Suppressor macrophage (primary cell): ENCODE data around the gene PHACTR3.

Experiments used
- DNase-seq, 4 experiments: peaks; one replicate each; pipeline ENCODE4 v3.0.0-alpha.2; 2020 to 2022

Gene PHACTR3

DNA sequence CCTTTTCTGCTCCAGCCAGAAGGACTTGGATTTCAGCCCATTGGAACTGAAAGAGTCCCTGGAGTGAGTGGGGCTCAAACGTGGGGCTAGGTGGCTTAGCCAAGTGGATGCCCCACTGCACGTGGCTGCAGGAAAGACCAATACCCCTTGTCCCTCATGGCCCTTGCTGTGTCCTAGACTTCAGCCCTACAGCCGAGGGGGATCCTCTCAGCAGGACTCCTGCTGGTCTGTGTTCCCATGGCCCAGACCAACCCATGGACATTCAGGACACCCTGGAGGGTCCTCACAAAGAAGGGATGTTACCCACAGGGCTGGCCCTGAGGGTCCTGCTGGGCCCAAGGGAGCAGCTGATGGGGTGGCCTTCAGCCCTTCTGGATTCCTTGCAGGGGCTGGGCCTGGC lies 30.0 kb upstream of the PHACTR3 start:
- DNase-seq = no peak

DNA sequence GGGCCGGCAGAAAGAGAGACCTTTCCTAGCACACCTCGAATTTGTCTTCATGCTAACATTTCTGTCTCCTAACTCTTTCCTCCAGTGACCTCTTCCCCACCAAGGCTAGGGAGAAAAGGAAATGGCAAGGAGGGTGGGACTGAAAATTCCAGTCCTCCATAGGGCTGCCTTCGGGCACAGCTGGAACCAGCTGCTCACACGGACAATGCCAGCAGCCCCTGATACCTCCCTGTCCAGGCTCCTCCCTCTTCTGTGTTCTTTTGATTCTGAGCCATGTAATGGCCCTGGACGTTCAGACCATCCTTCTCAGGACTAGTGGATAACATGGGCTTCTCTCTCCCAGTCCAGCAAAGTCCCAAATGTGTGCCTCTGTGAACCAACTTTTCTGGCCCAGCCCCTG lies 29.1 kb upstream of the PHACTR3 start:
- DNase-seq = no peak

- no peak for DNase-seq
Measured at GRCh38 chr20:59575653-59576052, 28.7 kb upstream of the PHACTR3 start.

- no peak for DNase-seq
Measured at GRCh38 chr20:59576216-59576953, 28.0 kb upstream of the PHACTR3 start.

- no peak for DNase-seq
Measured at GRCh38 chr20:59577037-59577808, 27.1 kb upstream of the PHACTR3 start.

DNA sequence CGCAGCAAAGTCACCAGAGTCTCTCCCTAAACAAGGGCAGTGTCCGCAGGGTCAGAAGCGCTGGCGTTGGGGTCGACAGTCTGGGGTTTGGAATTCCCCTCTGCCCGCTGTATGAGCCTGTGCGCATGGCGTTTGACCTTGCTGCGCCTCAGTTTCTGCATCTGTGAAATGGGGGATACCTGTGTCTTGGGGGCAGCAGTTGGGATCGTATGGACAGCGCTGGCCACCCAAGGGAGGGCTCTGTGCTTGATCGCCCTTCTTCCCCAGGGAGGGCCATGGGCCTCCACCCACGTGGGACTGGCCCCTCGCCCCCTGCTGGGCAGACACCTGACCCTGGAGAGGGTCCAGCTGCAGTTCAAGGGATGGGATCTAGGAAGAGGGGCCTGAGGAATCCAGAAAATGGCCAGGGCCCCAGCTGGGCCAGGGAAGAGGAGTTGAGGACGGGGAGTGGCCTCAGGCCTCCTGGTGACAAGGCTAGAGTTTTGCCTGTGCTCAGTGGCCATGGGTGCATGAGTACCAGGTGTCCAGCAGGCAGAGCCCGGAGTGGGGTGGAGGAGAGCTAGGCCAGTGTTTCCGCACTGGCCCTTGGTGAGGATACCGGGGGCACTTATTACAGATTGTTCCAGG lies 26.4 kb upstream of the PHACTR3 start:
- DNase-seq = no peak

DNA sequence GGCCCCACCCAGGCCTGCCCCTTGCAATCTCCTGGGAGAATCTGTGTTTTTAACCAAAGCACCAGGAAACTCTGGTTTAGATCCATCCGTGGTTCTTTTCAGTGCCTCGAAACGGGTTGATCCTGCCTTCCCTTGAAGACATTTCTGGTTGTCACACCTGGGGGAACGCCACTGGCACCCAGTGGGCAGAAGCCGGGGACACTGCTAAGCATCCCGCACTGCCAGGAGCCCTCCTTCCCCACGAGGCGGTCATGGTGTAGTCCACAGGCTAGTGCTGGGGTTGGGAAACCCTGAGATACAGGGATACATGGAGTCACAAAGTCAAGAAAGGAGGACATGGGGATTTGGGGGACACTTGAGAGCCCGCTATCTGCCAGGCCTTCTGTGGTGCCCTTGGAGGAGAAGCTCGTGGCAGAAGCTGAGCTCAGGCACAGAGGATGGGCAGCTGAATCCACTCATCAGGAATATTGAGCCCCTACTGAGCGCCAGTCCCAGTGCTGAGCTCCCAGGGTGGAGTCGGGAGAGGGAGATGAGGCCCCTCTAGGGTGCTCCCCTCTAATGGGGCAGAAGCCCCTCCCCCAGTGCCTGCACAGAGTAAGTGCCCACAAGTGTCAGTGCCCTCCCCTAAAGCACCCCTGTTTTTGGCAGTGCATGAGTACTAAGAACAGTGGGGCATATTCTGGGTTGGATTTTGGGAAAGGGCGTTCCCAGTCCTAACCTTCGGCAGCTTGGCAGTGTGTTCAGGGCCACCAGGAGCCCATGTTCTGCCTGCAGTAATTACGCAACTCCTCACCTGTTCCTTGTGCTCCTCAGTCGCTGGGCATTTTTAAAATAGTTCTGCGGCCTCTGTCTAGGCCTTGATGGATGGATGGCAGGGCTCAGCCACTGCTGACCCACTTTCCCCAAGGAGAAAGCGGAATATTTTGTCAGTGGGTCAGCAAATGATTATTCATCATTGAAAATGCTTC lies 25.6 kb upstream of the PHACTR3 start:
- DNase-seq = no peak

GRCh38 chr20:59579404-59580145 lies 24.8 kb upstream of the PHACTR3 start:
- DNase-seq = no peak

DNA sequence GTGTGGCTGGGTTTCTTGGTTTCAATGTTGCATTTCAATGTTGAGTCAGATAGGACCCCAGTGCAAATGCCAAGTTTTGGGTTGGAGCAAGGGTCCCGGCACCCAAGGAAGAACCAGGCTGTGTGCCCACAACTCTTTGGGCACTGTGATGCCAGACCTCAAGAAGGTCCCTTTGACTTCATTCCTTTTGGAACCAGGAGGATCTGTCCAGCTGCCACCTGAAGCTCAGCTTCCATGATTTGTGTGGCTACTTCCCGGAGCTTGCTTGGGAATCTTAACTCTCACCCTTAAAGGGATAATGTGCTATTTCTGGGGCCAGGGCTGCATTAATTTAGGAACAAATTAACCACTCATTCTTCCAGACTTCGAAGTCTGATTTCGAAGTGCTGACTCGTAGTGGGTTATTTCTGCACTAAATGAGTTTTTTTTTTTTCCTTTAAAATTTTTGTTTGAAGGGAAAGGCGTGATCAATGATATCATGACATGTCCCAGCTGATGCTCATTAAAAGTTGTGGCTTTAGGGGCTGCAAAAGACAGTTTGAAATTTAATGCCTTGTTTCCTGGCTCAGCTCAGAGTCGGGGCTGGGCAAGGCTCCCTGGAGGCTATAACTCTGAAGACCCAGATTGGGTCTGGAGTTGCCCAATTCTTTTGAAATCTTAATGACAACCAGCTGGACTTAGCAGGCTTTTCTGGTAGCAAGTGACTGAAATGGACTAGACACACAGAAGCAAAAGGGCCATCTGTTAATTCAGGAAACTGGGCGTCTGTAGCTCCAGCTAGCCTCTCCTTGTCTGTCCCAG lies 24.0 kb upstream of the PHACTR3 start:
- DNase-seq = no peak

- no peak for DNase-seq
Measured at GRCh38 chr20:59580991-59581401, 23.3 kb upstream of the PHACTR3 start.

- no peak for DNase-seq
Measured at GRCh38 chr20:59581993-59582679, 22.2 kb upstream of the PHACTR3 start.

DNA sequence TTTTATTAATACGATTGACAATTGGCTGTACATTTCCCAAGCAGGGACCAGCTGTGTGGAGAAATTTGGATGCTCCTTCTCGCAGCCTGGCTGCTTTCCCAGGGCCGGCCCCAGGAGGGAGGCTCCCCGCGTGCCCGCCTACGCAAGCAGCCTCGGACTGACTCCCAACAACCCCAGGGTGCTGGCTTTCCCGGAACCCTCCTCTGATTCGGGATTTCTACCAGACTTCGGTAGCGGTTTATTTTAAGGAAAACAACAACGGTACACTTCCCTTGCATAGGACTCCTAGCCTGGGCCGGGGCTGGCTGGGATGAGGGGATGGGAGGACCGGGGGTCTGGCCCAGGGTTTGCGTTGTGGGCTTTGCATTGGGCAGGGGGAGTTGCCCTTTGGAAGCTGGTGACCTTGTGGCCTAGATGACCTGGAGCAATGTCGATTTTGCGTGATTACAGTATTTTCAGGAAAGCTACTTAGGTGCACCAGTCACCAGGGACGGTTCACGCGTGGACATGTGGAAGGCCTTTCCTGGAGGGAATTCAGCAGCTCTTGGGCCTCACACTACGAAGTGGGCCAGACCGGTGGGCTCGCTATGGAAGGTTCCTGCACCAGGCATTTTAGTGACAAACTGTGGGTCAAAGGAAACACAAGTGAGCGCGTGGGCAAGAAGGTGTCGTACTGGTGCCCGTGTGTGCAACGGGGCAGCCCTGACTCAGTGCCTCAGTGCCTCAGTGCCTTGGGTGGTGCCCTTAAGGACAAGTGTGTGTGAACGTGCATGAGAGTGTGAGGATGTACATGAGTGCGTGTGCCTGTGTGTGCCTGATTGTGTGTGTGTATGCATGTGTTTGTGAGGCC lies 20.7 kb upstream of the PHACTR3 start:
- no peak for DNase-seq

GRCh38 chr20:59584278-59584925 lies 19.9 kb upstream of the PHACTR3 start:
- DNase-seq = no peak

- no peak for DNase-seq
Measured at GRCh38 chr20:59585714-59586409, 18.5 kb upstream of the PHACTR3 start.

GRCh38 chr20:59586613-59587012 lies 17.7 kb upstream of the PHACTR3 start:
- no peak for DNase-seq

DNA sequence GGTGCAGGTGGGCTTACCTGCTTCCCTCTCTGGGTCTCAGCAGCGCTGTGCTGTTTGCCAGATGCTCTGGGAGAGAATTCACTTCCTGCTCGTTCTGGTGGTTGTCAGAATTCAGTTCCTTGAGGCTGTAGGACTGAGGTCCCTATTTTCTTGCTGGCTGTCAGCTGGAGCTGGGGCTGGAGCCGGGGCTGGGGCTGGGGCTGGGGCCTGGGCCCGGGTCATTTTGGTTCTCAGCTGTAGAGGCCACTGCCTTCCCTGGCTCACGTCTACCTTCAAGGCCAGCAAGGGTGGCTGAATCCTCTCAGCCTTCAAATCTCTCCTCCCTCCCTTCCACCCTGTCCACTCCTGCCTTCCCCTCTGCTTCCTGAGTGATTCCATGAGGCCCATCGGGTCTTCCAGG lies 16.8 kb upstream of the PHACTR3 start:
- no peak for DNase-seq

GRCh38 chr20:59588236-59588855 lies 16.0 kb upstream of the PHACTR3 start:
- no peak for DNase-seq
